CD14-positive monocyte (primary cell): Measurements from ENCODE around the gene TMC3. TPM values are rescaled to one million over a fixed set of nuclear protein-coding genes. Genes with fewer than 3 reads are reported as not detected.

Source experiments
- DNase-seq, 3 donors: peaks; one replicate each; pipeline ENCODE4 v3.0.0-alpha.2; 2011 to 2022
- H2AFZ ChIP-seq: 2 replicates; pipeline ENCODE4 v1.6.0; 2012; ENCODE audit warnings: mild to moderate bottlenecking, low read depth, low read length, inconsistent platforms; ENCODE audit not compliant: insufficient read depth, poor library complexity, severe bottlenecking
- H3K27ac ChIP-seq, 2 donors: 1 replicate in 1 of 2; 2 replicates in 1 of 2; pipeline ENCODE4 v1.5.1; 2012 to 2013; ENCODE audit warnings: low read length in 2 of 2, control low read depth in 1 of 2, inconsistent platforms in 1 of 2, low read depth in 1 of 2, mild to moderate bottlenecking in 1 of 2
- H3K27me3 ChIP-seq, 2 donors: one replicate each; pipeline versions ENCODE4 v1.6.0 to v1.6.1; 2011 to 2013; ENCODE audit warnings: low read length in 2 of 2; ENCODE audit not compliant: control insufficient read depth in 2 of 2, insufficient read depth in 2 of 2
- H3K36me3 ChIP-seq, 2 donors: replicated peaks in 1 of 2; 1 replicate in 1 of 2; 2 replicates in 1 of 2; pipeline versions ENCODE4 v1.5.1 to v1.6.1; 2012 to 2013; ENCODE audit warnings: low read length in 2 of 2, control low read depth in 1 of 2, inconsistent platforms in 1 of 2, mild to moderate bottlenecking in 1 of 2; ENCODE audit not compliant: insufficient read depth in 2 of 2, control insufficient read depth in 1 of 2
- H3K4me1 ChIP-seq, 2 donors: 1 replicate in 1 of 2; 2 replicates in 1 of 2; pipeline versions ENCODE4 v1.5.1 to v1.6.1; 2012 to 2013; ENCODE audit warnings: low read length in 2 of 2, control low read depth in 1 of 2, inconsistent platforms in 1 of 2, mild to moderate bottlenecking in 1 of 2, moderate library complexity in 1 of 2; ENCODE audit not compliant: insufficient read depth in 2 of 2, control insufficient read depth in 1 of 2
- H3K4me2 ChIP-seq: replicated peaks from 2 replicates; pipeline ENCODE3; 2012; ENCODE audit warnings: low read length, moderate library complexity, mild to moderate bottlenecking; ENCODE audit not compliant: poor library complexity, severe bottlenecking; ENCODE audit errors: extremely low read depth
- H3K4me3 ChIP-seq, 3 experiments: fragments of 200-600 bp in 1 of 3; sonication (generic) in 1 of 3; replicated peaks in 1 of 3; 1 replicate in 2 of 3; 2 replicates in 1 of 3; pipeline ENCODE4 v1.5.1; 2011 to 2013; ENCODE audit warnings: low read length in 3 of 3, mild to moderate bottlenecking in 3 of 3, control low read depth in 2 of 3, low read depth in 2 of 3, inconsistent platforms in 1 of 3, moderate library complexity in 1 of 3
- H3K79me2 ChIP-seq: 2 replicates; pipeline ENCODE4 v1.6.0; 2012; ENCODE audit warnings: mild to moderate bottlenecking, control low read depth, inconsistent platforms, low read length, moderate library complexity; ENCODE audit not compliant: insufficient read depth
- H3K9ac ChIP-seq: 2 replicates; pipeline ENCODE4 v1.6.0; 2017; ENCODE audit warnings: low read length, mild to moderate bottlenecking; ENCODE audit not compliant: insufficient read depth, poor library complexity, severe bottlenecking
- H3K9me3 ChIP-seq, 2 donors: replicated peaks in 1 of 2; 1 replicate in 1 of 2; 2 replicates in 1 of 2; pipeline versions ENCODE4 v1.5.1 to v1.6.1; 2012 to 2013; ENCODE audit warnings: low read length in 2 of 2, control low read depth in 1 of 2; ENCODE audit not compliant: control insufficient read depth in 1 of 2, insufficient read depth in 1 of 2
- H4K20me1 ChIP-seq: 2 replicates; pipeline ENCODE4 v1.6.0; 2012; ENCODE audit warnings: mild to moderate bottlenecking, low read length, control low read depth, moderate library complexity; ENCODE audit not compliant: insufficient read depth
- H3K27ac Mint-ChIP-seq, 7 donors: one replicate each; pipeline ENCODE4 v1.8.0; 2020; ENCODE audit warnings: mild to moderate bottlenecking in 7 of 7, mixed read lengths in 7 of 7, moderate library complexity in 6 of 7, inconsistent platforms in 2 of 7
- H3K27me3 Mint-ChIP-seq, 3 donors: one replicate each; pipeline ENCODE4 v1.8.0; 2021 to 2022; ENCODE audit warnings: low read depth in 3 of 3, mild to moderate bottlenecking in 3 of 3, mixed read lengths in 3 of 3, moderate library complexity in 3 of 3, inconsistent platforms in 1 of 3
- H3K36me3 Mint-ChIP-seq, 2 donors: one replicate each; pipeline ENCODE4 v1.8.0; 2020; ENCODE audit warnings: mixed read lengths in 2 of 2, inconsistent platforms in 1 of 2, mild to moderate bottlenecking in 1 of 2
- H3K4me1 Mint-ChIP-seq: one replicate; pipeline ENCODE4 v1.8.0; 2020; ENCODE audit warnings: mild to moderate bottlenecking, mixed read lengths
- H3K4me3 Mint-ChIP-seq, 2 donors: one replicate each; pipeline ENCODE4 v1.8.0; 2020; ENCODE audit warnings: mild to moderate bottlenecking in 2 of 2, mixed read lengths in 2 of 2, moderate library complexity in 1 of 2
- H3K9me3 Mint-ChIP-seq, 7 donors: one replicate each; pipeline ENCODE4 v1.8.0; 2020 to 2022; ENCODE audit warnings: mixed read lengths in 7 of 7, mild to moderate bottlenecking in 6 of 7, moderate library complexity in 6 of 7, inconsistent platforms in 2 of 7
- CTCF ChIP-seq: fragments of 200-600 bp; IDR thresholded peaks from one replicate; pipeline ENCODE4 v1.8.0; 2022; ENCODE audit warnings: antibody characterized with exemption, mild to moderate bottlenecking
- WGBS: methylation state at CpG from one replicate; pipeline ENCODE4 v1.1.5; 2013; ENCODE audit warnings: missing lambda C conversion rate; ENCODE audit not compliant: insufficient coverage; 5-methylcytosine and 5-hydroxymethylcytosine counted together
- intact Hi-C, 2 donors: fragments of 100-400 bp; cut with micrococcal nuclease; formaldehyde crosslinking; loops; one replicate each; pipeline versions ENCODE4 v1.15.0 to v1.15.1; 2023
- polyA plus RNA-seq, 3 donors: library from polyadenylated mRNA; depleted of rRNA in 1 of 3; unstranded in 2 of 3; stranded (reverse) in 1 of 3; fragments of 300-500 nt in 2 of 3; fragments of >200 nt in 1 of 3; fragmentation: Illumina TruSeq in 2 of 3; gene quantifications; 1 replicate in 2 of 3; 2 replicates in 1 of 3; pipeline ENCODE4 v1.2.3, GENCODE V29; 2012 to 2021

TMC3 gene
- polyA plus RNA-seq, 3 donors: not detected

GRCh38 chr15:81343371-81343770 lies 30.6 kb downstream of the TMC3 start:
- Histone ChIP-seq H4K20me1 (no peaks in the 10 kb centered on the region), H3K27ac (no peak overlapping the region), H3K79me2 (no peaks in the 10 kb centered on the region), H3K9me3 (no peaks in the 10 kb centered on the region), H3K4me1 (peaks cover 6 to 10% of the 10 kb centered on the region in 2 donors), H3K4me3 (no peak overlapping the region), H3K27me3 (no peaks in the 10 kb centered on the region), H3K36me3 (no peaks in the 10 kb centered on the region), H2AFZ (no peak overlapping the region), H3K4me2 (no peak overlapping the region), H3K9ac (no peak overlapping the region)
- no peaks in the 10 kb centered on the region for H3K9me3 Mint-ChIP-seq
- peaks cover 0 to 2% (median 2%) of the 10 kb centered on the region in 3 donors for H3K27me3 Mint-ChIP-seq
- H3K4me1 Mint-ChIP-seq: peaks cover 6% of the 10 kb centered on the region
- DNase-seq: no peak
- H3K27ac Mint-ChIP-seq: no peak overlapping the region
- no peak overlapping the region for H3K4me3 Mint-ChIP-seq
- intact Hi-C loops: no loop called here
- no peak for TF ChIP-seq CTCF
- H3K36me3 Mint-ChIP-seq: no peaks in the 10 kb centered on the region
- 100% methylated on average over 2 of the region's 4 CpGs for WGBS

- no peak overlapping the region for H2AFZ ChIP-seq
- Mint-ChIP-seq H3K27me3 (peaks cover 0 to 4% (median 2%) of the 10 kb centered on the region in 3 donors), H3K4me3 (no peak overlapping the region), H3K27ac (no peak overlapping the region), H3K9me3 (peaks cover 0 to 3% (median 0%) of the 10 kb centered on the region in 7 donors), H3K36me3 (no peaks in the 10 kb centered on the region), H3K4me1 (peaks cover 12% of the 10 kb centered on the region)
- no peak overlapping the region for H3K9ac ChIP-seq
- H3K9me3 ChIP-seq: no peaks in the 10 kb centered on the region
- TF ChIP-seq CTCF: no peak
- H3K79me2 ChIP-seq: no peaks in the 10 kb centered on the region
- no CpG with 5 or more reads among the region's 4 CpGs for WGBS
- no peak overlapping the region for H3K27ac ChIP-seq
- H4K20me1 ChIP-seq: no peaks in the 10 kb centered on the region
- intact Hi-C loops: no loop called here
- no peak overlapping the region for H3K4me3 ChIP-seq
- no peak overlapping the region for H3K4me2 ChIP-seq
- H3K27me3 ChIP-seq: no peaks in the 10 kb centered on the region
- H3K4me1 ChIP-seq: peaks cover 10 to 16% of the 10 kb centered on the region in 2 donors
- H3K36me3 ChIP-seq: no peaks in the 10 kb centered on the region
- no peak for DNase-seq
These were observed 32.7 kb downstream of the TMC3 start for GRCh38 chr15:81341351-81341750.
